NCI-H2196 (cell line): ENCODE results near the gene TRIM15.
"Not testable (repeated sequence)": the region's sequence is repeated elsewhere in the genome, so short reads cannot be mapped to it uniquely, and the experiment has no call there.

ENCODE experiments used
- DNase-seq: peaks from one replicate; lab custom pipeline; 2025; ENCODE audit not compliant: unreplicated experiment; lab: John Stamatoyannopoulos, UW

Gene TRIM15

DNA sequence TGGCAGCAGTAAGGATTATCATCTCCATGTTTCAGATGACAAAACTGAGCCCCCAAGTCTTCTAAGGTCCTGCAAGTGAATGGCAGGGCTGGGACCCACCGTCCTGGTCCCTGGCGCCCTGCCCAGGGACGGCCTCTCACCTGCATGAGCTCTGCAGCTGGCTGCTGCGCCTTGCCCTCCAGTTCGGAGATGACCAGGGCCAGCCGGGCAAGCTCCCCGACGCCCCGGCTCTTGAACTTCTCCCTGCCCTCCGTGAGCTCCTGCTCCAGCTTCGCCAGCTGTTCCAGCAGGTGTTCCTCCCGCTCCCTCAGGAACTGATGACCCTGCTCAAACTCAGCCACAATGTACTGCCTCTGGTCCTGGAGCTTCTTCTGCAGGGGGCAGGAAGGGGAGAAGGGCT lies 33.0 kb downstream of the TRIM15 start:
- no peak for DNase-seq

DNA sequence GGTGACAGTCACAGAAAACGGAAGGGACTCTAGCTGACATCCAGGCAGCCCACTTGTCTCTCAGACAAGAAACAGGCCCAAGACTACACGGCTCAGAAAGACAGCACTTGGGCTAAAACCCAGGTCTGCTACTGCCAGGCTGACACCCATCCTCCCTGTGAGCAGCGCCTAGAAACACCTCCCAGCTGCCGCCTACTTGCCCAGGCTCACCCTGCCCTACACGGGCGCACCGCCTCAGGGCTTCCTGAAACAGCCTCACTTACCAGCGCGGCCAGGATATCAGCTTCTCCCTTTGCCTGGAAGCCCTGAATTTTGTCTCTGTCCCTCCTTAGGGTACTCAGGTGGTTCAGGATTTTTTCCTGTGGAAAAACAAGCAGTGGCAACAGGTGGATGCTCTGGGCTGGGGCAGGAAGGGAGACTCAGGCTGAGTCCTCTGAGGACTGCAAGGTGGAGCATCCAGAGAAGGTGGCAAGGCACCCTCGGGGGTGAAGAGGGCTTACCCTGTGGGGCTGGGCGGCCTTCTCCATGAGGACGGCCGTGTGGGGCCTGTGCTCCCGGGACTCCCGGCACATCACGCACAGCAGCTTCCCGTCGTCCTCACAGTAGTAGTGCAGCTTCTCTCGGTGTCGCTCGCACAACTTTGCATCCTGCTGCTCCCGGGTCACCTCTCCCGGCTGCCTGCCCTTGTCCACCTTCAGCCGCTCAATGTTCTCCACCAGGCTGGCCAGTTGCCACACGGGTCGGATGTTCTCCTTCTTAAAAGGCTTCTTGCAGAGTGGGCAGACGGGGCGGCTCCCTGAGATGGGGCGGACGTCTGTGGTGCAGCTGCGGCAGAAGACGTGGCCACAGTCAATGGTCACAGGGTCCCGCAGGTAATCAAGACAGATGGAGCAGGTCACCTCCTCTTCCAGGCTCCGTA lies 35.1 kb downstream of the TRIM15 start:
- DNase-seq, result no peak

DNA sequence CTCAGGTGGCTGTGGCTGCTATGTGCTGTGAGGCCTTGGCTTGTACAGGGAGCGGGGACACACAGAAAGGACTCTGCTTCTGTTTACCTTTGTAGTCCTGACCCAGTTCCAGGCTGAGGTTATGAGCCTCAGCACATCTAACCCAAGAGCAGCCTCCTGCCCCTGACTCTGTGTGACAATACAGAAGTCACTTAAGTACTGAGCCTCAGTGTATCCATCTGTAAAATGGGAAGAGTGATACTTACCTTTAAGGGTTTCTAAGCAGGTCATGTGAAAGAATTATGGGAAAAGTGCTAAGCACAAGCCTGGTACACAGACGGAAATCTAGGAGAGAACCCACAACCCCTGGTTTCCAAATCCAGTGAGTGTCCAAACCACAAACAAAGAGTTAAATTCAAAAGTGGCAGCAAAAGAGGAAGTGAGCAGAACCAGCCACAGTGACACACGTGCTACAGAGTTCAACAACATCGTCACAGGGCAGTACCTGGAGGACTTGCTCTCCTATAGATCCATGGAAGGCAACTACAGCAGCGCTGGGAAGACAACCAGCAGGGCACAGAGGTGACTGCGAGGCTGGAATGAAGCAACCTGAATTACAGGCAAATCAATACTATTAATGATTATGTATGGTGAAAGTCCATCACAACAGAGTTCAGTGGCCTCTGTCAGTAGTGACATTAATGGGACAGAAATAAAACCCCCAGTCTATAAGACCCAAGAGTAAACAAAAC lies 37.4 kb downstream of the TRIM15 start:
- DNase-seq, result no peak

DNA sequence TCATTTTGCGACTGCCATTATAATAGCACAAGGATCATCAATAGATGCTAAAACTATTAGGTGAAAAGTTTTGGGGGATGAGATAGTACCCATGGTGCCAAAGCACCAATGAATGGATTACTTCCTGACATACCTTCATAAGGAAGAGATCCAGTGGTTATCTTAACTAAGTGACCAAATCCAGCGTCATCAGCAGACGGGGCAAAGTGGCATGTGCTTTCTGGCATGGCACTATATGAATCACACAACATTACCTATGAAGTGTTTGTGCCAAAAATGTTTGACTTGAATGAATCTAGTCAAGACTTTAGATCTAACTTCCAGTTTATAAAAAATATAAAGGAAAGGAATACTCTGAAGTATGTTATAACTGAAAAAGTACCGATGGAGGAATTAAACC lies 39.0 kb downstream of the TRIM15 start:
- no peak for DNase-seq

DNA sequence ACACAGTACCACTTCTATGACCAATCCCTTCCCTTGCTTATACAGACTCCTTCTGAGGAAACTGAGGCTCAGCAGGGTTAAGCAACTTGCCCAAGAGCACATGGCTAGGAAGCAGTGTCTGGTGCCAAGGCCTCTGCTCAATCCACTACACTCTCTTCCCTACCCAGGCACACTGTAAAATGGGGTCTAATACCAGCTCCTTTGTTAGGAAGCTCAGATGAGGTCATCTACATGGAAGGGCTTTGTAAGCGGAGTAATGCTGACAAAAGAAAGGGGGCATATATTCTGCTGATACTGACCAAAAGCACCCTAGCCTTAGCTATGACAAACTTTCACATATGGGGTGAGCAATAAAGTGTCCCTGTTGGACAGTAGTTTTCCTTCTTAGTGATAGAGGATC lies 40.8 kb downstream of the TRIM15 start:
- no peak for DNase-seq

DNA sequence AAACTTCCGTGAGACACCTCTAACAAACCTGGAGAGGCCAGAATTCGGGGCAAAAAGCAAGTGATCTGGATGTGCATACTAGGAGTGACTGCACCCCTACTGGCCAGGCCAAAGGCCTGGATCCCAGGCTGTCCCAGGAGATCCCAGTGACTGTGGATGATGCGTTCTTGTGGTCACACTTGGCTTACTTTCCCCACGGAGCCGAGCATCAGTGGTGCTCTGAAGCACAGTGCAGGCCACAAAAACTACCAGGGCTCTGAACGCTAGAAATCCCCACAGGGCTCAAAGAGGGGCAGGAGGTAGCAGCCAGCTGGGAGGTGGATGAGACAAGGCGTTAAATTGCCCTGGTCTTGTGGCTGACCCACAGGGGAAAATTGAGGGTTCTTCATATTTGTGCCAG lies 42.8 kb downstream of the TRIM15 start:
- DNase-seq, result no peak

DNA sequence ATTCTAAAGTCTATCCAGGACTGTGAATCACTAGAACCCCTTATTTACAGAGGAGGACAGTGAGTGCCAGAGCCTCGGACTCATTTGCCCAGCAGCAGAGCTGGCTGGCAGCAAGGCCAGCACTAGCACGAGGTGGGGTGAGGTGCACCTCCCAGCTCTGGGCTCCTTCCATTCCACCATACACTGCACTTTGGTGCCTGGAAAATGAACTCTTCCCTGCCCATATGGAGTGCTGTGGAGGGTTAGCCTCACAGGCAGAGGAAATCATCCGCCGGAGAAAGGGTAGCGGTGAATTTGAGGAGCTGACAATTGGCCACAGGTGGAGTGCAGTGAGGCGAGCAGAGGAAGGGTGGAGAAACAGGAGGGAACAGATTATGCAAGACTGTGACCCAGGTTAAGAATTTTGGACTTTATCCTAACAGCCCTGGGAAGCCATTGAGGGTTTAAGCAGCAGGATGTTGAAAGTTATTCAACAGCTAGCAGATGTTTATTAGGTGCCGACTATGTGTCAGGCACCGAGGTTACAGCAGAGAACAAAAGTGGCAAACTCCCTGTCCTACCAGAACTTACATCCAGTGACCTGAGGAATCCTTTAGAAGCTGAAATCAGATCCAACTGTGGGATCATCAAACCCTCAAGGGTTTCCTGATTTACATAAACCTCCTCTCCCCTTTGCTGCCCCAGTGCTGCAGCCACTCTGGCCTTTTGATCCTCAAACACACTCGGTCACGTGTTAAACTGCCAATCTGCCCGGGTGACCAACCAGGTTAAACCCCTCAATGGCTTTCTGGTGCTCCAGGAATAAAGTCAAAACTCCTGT lies 43.7 kb downstream of the TRIM15 start:
- no peak for DNase-seq

DNA sequence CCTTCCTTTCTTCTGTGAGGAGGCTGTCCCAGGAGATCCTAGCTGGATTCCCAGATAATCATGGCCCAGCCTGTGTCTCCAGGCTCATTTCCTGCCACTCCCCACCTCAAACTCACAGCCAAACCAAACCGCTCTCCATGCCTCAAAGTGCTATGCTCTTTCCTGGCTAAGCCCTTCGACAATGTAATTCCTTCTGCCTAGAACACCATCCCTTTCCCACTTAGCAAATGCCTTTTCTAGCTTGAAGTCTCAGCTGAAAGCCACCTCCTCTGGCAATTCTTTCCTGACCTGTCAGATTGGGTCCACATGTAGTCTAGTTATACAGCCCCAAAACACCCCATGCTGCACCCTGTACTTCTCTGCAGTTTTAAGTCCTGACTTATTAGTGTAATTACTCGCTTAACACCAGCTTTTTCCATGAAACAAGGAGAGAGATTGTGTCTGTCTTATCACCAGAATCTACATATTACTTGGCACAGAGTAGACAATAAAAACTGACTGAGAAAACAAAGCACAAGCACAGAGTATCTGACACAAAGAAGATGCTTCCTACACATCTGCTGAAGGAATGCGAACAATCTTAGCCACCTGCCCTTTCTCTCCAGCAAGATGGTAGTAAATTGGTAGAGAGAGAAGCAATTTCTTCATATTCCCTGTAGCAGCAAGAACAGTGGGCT lies 44.4 kb downstream of the TRIM15 start:
- no peak for DNase-seq

DNA sequence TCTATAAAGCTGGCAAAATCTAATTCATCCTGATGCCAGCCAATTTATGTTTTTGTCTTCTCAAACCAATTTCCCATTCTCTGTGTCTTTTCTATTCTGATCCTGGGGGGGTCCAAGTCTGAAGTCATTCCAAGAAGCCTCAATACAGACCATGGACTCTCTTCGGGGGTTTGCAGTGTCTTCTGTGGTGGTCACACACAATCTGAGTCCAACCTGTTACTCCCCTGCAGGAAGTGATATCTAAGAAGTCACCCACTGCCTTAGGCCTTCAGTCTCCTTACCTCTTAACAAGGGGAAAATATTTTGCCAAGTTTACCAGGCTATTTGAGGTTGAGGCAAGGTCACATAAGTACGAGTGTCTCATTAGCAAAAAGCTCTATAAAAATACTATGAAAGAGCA lies 48.0 kb downstream of the TRIM15 start:
- no peak for DNase-seq

DNA sequence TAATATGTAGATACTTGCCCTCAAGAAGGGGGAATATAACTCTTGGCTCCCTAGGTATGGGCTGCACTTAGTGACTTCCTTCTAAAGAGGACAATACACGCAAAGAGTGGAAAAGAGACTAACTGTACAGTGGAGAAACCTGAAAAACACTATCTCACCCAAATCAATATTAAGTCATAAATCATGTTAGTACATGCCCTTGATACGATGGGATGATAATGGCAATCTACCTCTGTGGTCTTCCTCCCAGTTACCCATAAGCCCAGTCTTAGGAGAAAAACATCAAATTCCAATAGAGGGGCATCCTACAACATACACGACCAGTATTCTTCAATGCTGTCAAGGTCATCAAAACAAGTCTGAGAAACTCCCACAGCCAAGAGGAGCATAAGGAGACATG lies 48.6 kb downstream of the TRIM15 start:
- no peak for DNase-seq

DNA sequence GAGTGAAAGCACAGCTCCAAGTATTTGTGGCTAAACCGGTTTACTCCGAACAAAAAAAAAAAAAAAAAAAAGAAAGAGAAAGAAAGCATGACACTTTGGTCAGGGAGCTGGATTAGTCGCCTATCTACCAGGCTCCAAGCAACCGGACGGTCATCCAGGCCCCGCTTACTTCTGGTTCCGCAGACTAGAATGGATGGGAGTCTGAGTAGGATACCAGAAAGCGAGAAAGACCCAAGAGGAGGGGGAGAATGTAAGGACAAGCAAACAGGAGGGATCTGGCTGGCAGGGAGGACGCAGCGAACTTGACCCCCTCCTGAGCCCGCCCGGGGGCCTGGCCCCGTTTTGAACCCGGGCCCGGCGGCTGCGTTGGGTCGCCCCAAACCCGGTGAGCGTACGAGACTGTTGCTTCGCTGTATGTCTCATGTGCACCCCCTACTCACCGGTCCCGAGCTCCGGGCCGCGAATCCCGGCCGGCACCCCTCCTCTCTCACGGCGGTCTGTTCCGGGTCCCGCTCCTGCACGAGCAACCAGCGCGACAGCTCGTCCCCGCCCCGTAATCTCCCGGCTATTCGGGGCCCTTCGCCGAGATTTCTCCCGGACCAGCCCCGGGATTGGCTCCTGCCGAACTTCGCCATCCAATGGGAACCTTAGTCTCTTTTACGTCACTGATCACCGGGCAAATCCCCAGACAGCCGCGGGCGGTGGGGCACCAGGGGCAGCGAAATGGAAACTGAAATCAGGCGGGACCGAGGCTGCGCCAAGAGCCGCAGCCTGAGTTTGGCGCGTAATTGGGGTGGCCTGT lies 49.7 kb downstream of the TRIM15 start, which contains the start of gene TRIM26:
Gene TRIM26 (minus strand): TSS at position 542 of the 802 bp plus-strand sequence. CDS start 14,303 bp downstream, outside the sequence.
- peak; percentile 97 for DNase-seq

DNA sequence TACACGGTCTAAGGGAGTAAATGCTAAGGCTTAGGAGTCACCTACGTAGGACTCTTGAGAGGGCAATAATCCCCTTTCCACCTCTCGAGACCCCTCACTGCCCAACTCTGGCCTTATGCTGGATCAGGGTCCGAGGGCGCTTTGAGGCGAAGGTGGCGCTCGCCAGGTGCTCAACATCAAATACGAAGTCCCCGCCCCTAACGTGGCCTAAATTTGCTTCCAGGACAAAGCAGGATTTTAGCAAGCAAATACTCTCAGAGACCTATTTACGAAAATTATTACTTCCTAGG lies 50.3 kb downstream of the TRIM15 start:
- no peak for DNase-seq

DNA sequence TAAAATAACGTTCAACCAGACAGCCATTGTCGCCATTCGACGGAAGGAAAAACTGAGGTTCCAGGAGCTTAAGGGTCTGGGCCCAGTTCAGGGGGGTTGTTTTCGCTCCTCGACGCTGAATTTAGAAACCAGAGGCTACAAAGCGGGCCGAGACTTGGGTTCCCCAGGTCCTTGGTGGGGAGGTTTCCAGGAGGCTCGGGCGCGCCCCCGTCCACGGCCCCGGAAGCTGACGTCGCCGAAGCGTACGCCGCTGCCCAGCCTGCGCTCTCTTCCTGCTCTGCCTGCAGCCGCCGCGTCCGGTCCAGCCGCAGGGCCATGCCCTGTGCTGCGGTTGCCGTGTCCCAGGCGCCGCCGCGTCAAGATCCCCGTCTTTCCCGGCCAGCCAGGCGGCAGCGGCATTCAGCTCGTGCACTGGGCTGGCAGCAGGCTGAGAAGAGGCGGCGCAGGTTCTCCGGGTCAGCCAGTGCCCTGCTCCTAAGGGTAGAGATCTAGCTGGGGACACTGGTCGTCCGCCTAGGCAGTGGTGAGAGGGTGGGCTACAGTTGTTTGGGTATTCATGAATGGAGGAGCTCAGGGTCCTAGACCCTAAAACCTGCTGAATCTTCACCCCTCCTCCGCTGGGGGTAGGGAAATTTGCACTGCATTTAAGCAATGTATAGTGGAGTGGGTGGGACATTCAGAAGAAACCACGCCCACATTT lies 50.8 kb downstream of the TRIM15 start:
- peak; percentile 82 for DNase-seq

DNA sequence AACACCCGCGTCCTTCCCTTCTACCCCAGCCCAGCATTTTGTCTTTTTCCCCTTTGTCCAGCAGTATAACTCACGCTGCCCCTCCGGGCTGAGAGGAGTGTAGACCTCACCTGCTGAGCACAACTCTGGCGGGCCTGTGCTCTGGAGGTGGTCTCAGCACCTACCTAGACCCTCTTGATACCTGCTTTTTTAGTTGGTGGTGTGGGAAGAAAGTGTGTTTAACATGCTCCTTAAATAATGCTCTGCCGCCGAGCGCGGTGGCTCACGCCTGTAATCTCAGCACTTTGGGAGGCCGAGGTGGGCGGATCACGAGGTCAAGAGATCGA lies 51.3 kb downstream of the TRIM15 start:
- no peak for DNase-seq

DNA sequence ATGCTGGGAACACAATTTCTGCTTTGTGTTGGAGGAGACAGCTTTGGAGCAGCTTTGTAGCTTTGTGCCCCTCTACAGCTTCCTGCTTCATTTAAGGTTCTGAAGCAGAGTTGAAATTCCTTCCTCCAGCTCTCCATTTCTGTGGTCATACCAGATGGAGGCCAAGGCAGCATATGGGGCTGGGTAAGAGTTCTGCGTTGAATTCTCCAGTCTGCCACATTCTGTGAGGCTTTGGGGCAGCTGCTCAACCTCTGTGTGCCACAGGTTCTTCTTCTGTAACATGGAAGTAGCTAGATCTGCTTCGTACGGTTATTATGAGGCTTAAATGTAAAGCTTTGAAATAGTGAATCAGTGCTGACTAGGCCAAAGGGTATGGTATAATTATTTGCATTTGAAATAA lies 52.8 kb downstream of the TRIM15 start:
- no peak for DNase-seq

DNA sequence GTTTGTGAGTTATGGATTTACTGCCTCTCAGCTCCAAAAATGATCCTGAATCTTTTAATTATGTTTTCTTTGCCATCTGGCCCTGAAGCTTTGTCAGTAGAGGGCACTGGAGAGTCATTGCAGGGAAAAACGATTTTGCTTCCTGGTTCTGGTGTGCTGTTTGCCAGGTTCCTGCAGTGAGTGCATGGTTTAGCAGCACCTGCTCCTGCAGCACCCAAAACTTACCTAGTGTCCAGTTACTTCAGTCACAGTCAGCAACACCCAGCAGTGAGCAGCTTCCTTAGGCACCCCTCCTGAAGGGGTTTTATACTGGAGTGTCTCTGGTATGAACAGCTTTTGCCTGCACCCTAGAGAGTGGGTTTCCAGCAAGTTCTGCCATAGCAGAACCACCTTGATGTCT lies 55.9 kb downstream of the TRIM15 start:
- peak; percentile 80 for DNase-seq

DNA sequence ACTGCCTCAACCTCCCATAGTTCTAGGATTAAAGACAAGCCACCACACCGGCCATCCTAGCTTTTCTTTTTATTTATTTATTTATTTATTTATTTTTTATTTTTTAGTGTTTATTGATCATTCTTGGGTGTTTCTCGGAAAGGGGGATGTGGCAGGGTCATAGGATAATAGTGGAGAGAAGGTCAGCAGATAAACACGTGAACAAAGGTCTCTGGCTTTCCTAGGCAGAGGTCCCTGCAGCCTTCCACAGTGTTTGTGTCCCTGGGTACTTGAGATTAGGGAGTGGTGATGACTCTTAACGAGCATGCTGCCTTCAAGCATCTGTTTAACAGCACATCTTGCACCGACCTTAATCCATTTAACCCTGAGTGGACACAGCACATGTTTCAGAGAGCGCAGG lies 58.0 kb downstream of the TRIM15 start:
- DNase-seq, result not testable (repeated sequence)

DNA sequence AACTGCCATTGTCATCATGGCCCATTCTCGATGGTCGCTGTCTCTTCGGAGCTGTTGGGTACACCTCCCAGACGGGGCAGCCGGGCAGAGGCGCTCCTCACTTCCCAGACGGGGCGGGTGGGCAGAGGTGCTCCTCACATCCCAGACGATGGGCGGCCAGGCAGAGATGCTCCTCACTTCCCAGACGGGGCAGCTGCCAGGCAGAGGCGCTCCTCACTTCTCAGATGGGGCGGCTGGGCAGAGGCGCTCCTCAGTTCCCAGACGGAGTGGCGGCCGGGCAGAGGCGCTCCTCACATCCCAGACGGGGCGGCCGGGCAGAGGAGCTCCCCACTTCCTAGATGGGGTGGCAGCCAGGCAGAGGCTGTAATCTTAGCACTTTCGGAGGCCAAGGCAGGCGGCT lies 58.6 kb downstream of the TRIM15 start:
- DNase-seq, result not testable (repeated sequence)
